Lower leg skin (tissue), 4 donors: Measurements from ENCODE around the gene EPHA2. TPM values are rescaled to one million over a fixed set of nuclear protein-coding genes. Genes with fewer than 3 reads are reported as not detected.

Source experiments
- DNase-seq, 2 donors: peaks; one replicate each; pipeline ENCODE4 v3.0.0-alpha.2; 2019; ENCODE audit warnings: low spot score in 2 of 2
- H3K4me3 ChIP-seq: fragments of 200-600 bp; sonication (generic); 2 replicates; pipeline ENCODE4 v1.5.1; 2017; ENCODE audit warnings: mild to moderate bottlenecking, low read depth; ENCODE audit not compliant: poor library complexity, severe bottlenecking
- CTCF ChIP-seq, 3 donors: fragments of 450-650 bp; IDR thresholded peaks; one replicate each; pipeline ENCODE4 v1.5.1; 2016; ENCODE audit warnings: antibody characterized with exemption in 3 of 3, mild to moderate bottlenecking in 3 of 3, moderate library complexity in 2 of 3
- POLR2A ChIP-seq, 2 donors: fragments of 450-650 bp; IDR thresholded peaks; one replicate each; pipeline ENCODE4 v1.6.1; 2016 to 2017; ENCODE audit warnings: antibody characterized with exemption in 2 of 2, mild to moderate bottlenecking in 1 of 2, moderate library complexity in 1 of 2
- WGBS, 2 donors: methylation state at CpG; one replicate each; pipeline ENCODE4 v1.1.5; 2018; 5-methylcytosine and 5-hydroxymethylcytosine counted together
- intact Hi-C: fragments of 100-400 bp; cut with DNase I; formaldehyde crosslinking; loops from one replicate; pipeline ENCODE4 v1.15.0; 2023; ENCODE audit warnings: low total_unique reads
- total RNA-seq, 4 donors: library from RNA; depleted of rRNA; stranded (reverse); fragments of >200 nt; gene quantifications; one replicate each; pipeline ENCODE4 v1.1.0, GENCODE V29; 2016

EPHA2 gene
- total RNA-seq, 4 donors from 2014 or later, result 63.6 to 83.8 (median 68.8) TPM

GRCh38 chr1:16094453-16095158, 61.3 kb downstream of the EPHA2 start:
- intact Hi-C loops, result no loop called here
- H3K4me3 ChIP-seq, result no peak overlapping the region
- DNase-seq, result no peak
- TF ChIP-seq CTCF (IDR thresholded peaks at IDR 0.05) (peak in 1 of 3 donors; percentile 18), POLR2A (IDR thresholded peaks at IDR 0.05) (no peak)
- 91 to 94% methylated on average over 21 of the region's 21 CpGs for WGBS, 2 donors

GRCh38 chr1:16093611-16094010, 62.3 kb downstream of the EPHA2 start:
- DNase-seq, result no peak
- intact Hi-C loops, result no loop called here
- 71 to 72% methylated on average over 9 of the region's 9 CpGs for WGBS, 2 donors
- H3K4me3 ChIP-seq, result no peak overlapping the region
- TF ChIP-seq POLR2A (IDR thresholded peaks at IDR 0.05) (no peak), CTCF (IDR thresholded peaks at IDR 0.05) (no peak)

- no peak for DNase-seq
- no peak overlapping the region for H3K4me3 ChIP-seq
- TF ChIP-seq POLR2A (IDR thresholded peaks at IDR 0.05), result no peak
- TF ChIP-seq CTCF (IDR thresholded peaks at IDR 0.05), result no peak
- intact Hi-C loops, result no loop called here
- WGBS, 2 donors, result 90 to 96% methylated on average over 9 of the region's 9 CpGs
These were observed 62.9 kb downstream of the EPHA2 start for GRCh38 chr1:16092923-16093511.

- TF ChIP-seq POLR2A (IDR thresholded peaks at IDR 0.05) (no peak), CTCF (IDR thresholded peaks at IDR 0.05) (no peak)
- intact Hi-C loops, result no loop called here
- no peak for DNase-seq
- WGBS, 2 donors, result 72 to 80% methylated on average over 16 to 18 of the region's 18 CpGs
- H3K4me3 ChIP-seq, result no peak overlapping the region
These were observed 63.6 kb downstream of the EPHA2 start for GRCh38 chr1:16092097-16092922.

- DNase-seq, result peak in 1 of 2 donors; percentile 76
- WGBS, 2 donors, result 33 to 48% methylated on average over 8 of the region's 8 CpGs
- TF ChIP-seq POLR2A (IDR thresholded peaks at IDR 0.05), result no peak
- no peak for TF ChIP-seq CTCF (IDR thresholded peaks at IDR 0.05)
- no peak overlapping the region for H3K4me3 ChIP-seq
- intact Hi-C loops, result no loop called here
These were observed 64.6 kb downstream of the EPHA2 start for GRCh38 chr1:16091296-16091695.
